ENCODE results near the gene SULT1A3.

DNA sequence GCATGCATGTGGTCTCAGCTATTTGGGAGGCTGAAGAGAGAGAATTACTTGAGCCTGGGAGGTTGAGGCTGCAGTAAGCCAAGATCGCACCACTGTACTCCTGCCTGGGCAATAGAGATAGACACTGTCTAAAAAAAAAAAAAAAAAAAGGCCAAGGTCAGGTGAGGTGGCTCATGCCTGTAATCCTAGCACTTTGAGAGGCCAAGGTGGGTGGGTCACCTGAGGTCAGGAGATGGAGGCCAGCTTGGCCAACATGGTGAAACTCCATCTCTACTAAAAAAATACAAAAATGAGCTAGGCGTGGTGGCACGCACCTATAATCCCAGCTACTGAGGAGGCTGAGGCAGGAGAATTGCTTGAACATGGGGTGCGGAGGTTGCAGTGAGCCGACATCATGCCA is 43.9 kb upstream of the SULT1A3 start:
- TF ChIP-seq CTCF (IDR thresholded peaks at IDR 0.05; ENCODE audit: low read depth, low read length, poor library complexity, severe bottlenecking) (no peak), EZH2phosphoT487 (IDR thresholded peaks at IDR 0.05; ENCODE audit: borderline replicate concordance, low read length) (no peak)

Measured in DOHH2 (cell line).